NCI-H510A treated with DMSO at 0.1 percent for 48 hours (cell line): ENCODE results near the gene ESYT3.
"Not testable (repeated sequence)": the region's sequence is repeated elsewhere in the genome, so short reads cannot be mapped to it uniquely, and the experiment has no call there.

Experiments used
- DNase-seq: peaks from one replicate; lab custom pipeline; 2025; lab: John Stamatoyannopoulos, UW

ESYT3 gene

GRCh38 chr3:138493804-138494606, 59.6 kb downstream of the ESYT3 start:
- no peak for DNase-seq

- no peak for DNase-seq
These were observed 60.2 kb downstream of the ESYT3 start for GRCh38 chr3:138494607-138494929.

DNA sequence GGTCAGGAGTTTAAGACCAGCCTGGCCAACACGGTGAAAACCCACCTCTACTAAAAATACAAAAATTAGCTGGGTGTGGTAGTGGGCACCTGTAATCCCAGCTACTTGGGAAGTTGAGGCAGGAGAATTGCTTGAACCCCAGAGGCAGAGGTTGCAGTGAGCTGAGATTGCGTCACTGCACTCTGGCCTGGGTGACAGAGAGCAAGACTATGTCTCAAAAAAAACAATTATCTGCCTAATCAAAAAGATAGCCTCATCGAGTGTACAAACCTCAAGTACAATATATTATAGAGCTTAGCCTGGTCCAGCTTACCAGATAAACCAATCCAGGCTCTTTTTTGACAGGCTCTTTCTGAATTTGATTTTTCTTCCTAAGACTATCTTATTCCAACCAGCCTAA, 61.2 kb downstream of the ESYT3 start:
- DNase-seq = not testable (repeated sequence)

GRCh38 chr3:138496436-138496835, 62.0 kb downstream of the ESYT3 start:
- DNase-seq = no peak

DNA sequence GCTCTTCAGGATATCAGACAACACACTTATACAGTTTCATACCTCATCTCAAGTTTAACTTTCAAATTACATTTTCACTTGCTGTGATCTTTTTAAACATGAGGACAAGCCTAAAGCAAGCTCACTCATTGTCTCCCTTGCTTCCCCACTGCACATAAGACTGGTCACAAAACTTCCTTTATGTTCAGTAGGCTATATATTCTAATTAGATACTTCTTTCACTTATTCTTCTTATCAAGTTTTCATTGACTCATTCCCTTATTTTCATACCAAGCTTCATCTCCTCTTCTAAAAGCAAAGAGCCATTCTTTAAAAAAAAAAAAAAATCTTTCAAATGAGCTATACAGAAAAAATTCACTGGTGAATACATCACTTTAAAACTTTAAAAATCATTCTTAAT, 62.6 kb downstream of the ESYT3 start:
- no peak for DNase-seq

- DNase-seq = no peak
These were observed 63.4 kb downstream of the ESYT3 start for GRCh38 chr3:138497851-138498250.

DNA sequence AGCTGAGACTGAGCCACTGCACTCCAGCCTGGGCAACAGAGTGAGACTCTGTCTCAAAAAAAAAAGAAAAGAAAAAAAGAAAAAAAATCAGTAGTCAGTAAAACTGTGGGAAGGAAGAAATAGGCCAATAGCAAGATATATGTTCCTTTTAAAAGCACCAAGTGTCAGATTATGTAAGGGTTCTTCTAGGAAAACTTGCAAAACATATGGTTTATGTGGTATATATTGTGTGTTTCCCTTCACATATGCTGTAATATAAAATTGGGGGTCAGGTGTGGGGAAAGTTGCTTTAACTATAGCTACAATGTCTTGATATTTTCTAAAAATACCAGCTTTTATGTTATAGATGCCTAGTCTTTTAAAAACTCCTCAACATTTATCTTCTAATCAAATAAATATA, 64.6 kb downstream of the ESYT3 start:
- no peak for DNase-seq

- DNase-seq = no peak
These were observed 73.1 kb downstream of the ESYT3 start for GRCh38 chr3:138507524-138507923.

GRCh38 chr3:138509586-138509985, 75.2 kb downstream of the ESYT3 start:
- no peak for DNase-seq

DNA sequence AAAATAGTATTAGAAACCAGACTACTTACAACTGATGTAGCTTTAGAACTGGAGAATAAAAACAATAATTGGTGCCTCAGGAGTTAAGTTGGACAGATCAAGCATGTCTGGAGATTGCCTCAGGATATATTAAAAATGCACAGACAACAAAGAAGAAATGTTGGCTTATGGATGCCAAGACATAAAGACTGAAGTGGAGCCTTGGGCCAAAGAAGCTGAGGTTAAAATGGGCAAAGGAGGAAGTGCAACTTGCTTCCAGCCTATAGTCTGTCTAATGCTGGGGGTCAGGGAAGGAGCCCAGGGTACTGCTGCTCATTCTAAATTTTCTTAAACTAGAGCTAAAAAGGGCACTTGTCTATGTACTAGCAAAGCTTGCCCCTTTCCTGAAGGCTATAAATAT, 77.5 kb downstream of the ESYT3 start:
- DNase-seq = no peak

DNA sequence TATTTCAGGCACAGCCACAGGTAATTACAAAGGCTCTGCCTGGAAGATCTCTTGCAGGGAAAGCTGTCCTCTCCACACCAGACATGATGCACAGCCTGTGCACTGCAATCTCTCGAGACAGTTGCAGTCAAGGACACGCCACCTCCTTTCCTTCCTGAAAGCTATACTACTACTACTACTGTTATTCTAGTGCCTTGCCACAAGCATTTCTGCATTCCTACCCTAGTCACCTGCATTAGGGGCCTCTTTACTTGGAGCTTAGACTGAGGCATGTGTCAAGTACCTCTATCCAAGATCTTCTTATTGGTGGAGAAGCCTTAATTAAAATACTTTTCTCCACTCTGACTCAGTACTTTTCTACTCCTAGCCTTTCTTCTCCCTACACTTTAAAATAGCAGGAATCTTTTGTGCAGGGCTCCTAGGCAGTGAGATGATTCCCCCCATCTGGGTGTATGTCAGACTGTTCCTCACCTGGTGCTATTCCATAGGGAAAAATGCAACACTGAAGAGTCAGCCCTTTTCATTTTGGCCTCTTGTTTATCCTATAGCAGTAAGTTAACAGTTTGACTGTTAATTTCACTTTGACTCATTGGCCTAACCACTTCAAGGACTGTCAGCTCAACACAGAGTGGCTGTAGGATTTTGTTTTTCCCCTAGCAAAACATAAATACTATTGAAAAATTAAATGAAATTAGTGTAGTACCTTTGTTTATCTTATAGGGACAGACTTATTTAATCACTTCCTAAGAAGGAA, 78.9 kb downstream of the ESYT3 start:
- no peak for DNase-seq

- DNase-seq = not testable (repeated sequence)
These were observed 87.0 kb downstream of the ESYT3 start for GRCh38 chr3:138521445-138521844.
